Activated naive CD8-positive, alpha-beta T cell treated with anti-CD3 and anti-CD28 coated beads, Interleukin-2, amount 10 ng/mL, durations not matched to agents 7 days and 5 days (primary cell): ENCODE measurements around the gene CARD11. TPM values are rescaled to one million over a fixed set of nuclear protein-coding genes. Genes with fewer than 3 reads are reported as not detected.
"Not testable (repeated sequence)": the region's sequence is repeated elsewhere in the genome, so short reads cannot be mapped to it uniquely, and the experiment has no call there.

Experiments
- ATAC-seq: fragments of 150-1000 bp; cut with Tn5 transposase; one replicate; pipeline ENCODE4 v1.10.0; 2021; ENCODE audit warnings: low read depth, moderate library complexity
- POLR2A ChIA-PET: fragments of 350-600 bp; sonication (Branson Sonifier 250); formaldehyde crosslinking; loops from one replicate; lab custom pipeline; 2021; ENCODE audit warnings: antibody characterized with exemption; lab: Charles Lee
- DNase-seq: peaks from one replicate; pipeline ENCODE4 v3.0.0; 2021
- H3K27ac Mint-ChIP-seq: one replicate; pipeline ENCODE4 v1.8.0; 2022; ENCODE audit warnings: mild to moderate bottlenecking, mixed read lengths
- H3K27me3 Mint-ChIP-seq: one replicate; pipeline ENCODE4 v1.8.0; 2022; ENCODE audit warnings: mild to moderate bottlenecking, moderate library complexity, mixed read lengths
- H3K36me3 Mint-ChIP-seq: one replicate; pipeline ENCODE4 v1.8.0; 2021; ENCODE audit warnings: mild to moderate bottlenecking, mixed read lengths
- H3K4me1 Mint-ChIP-seq: one replicate; pipeline ENCODE4 v1.8.0; 2021; ENCODE audit warnings: mixed read lengths
- H3K4me3 Mint-ChIP-seq: one replicate; pipeline ENCODE4 v1.8.0; 2022; ENCODE audit warnings: mild to moderate bottlenecking, moderate library complexity, mixed read lengths
- H3K9me3 Mint-ChIP-seq: one replicate; pipeline ENCODE4 v1.8.0; 2021; ENCODE audit warnings: mixed read lengths
- total RNA-seq, 2 experiments: library from RNA; stranded (reverse); gene quantifications; one replicate each; pipeline ENCODE4 v1.2.3, GENCODE V29; 2021

The CARD11 gene
- total RNA-seq, 2 experiments from 2014 or later: 140 to 151 TPM

DNA sequence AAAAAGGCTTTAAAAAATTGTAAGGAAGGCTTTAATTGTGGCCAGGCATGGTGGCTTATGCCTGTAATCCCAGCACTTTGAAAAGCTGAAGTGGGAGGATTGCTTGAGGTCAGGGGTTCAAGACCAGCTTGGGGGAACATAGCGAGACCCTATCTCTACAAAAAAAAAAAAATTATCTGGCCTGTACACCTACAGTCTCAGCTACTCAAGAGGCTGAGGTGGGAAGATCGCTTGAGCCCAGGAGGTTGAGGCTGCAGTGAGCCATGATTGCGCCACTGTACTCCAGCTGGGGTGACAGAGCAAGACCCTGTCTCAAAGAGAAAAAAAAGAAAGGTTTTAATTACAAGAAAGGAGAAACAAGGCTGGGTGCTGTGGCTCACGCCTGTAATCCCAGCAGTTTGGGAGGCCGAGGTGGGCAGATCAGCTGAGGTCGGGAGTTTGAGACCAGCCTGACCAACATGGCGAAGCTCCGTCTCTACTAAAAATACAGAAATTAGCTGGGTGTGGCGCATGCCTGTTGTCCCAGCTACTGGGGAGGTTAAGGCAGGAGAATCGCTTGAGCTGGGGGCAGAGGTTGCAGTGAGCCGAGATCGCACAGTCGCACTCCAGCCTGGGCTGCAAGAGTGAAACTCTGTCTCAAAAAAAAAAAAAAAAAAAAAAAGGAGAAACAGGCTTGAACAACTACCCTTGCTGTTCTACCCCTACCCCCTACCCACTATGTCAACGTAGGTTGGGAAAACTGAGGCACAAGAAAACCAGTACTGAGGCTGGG is 83.7 kb downstream of the CARD11 start:
- H3K27ac Mint-ChIP-seq: peak overlapping the region; percentile 87
- DNase-seq (peak; percentile 28), ATAC-seq (no peak)
- peak overlapping the region; percentile 56 for H3K4me3 Mint-ChIP-seq
- no peaks in the 10 kb centered on the region for H3K9me3 Mint-ChIP-seq
- H3K27me3 Mint-ChIP-seq: no peaks in the 10 kb centered on the region
- peaks cover 62% of the 10 kb centered on the region for H3K4me1 Mint-ChIP-seq
- POLR2A ChIA-PET: interaction anchor here (1.0 to 1.2 kb wide), 2 partner anchors 13 to 66 kb away, joined by 3 read pairs; no protein-coding TSS in a partner anchor
- H3K36me3 Mint-ChIP-seq: peaks cover 48% of the 10 kb centered on the region

DNA sequence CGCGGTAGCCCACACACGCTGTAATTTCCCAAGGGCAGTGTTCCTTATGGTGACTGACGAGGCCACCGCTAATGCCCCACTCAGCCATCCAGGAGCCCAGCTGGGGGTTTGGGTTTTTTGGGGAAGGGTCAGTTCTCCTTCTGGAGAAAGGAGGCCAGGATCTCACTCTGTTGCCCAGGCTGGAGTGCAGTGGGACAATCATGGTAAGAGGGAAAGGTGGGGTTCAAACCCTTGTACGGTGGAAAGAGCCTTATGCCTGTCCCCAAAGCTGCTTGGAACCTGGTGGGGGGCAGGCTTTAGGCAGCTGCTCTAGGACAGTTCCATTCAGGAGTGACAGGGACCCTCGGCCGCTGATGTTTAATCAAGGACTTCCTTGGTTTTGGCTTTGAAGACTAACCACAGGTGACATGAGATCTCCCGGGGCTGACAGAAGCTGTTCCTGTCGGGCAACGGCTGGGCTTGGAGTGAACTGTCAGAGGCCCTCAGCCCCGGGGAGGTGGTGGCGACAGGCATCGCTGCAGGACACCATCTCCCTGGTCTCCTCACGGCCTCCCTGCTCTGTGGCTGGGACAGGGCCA is 84.5 kb downstream of the CARD11 start:
- H3K4me1 Mint-ChIP-seq: peaks cover 71% of the 10 kb centered on the region
- POLR2A ChIA-PET: interaction anchor here (1.0 to 1.2 kb wide), 2 partner anchors 14 to 65 kb away, joined by 3 read pairs; no protein-coding TSS in a partner anchor
- ATAC-seq: peak; percentile 27
- H3K36me3 Mint-ChIP-seq: peaks cover 48% of the 10 kb centered on the region
- peak; percentile 50 for DNase-seq
- H3K27ac Mint-ChIP-seq: peak overlapping the region; percentile 87
- no peaks in the 10 kb centered on the region for H3K9me3 Mint-ChIP-seq
- H3K27me3 Mint-ChIP-seq: no peaks in the 10 kb centered on the region
- peak overlapping the region; percentile 56 for H3K4me3 Mint-ChIP-seq

DNA sequence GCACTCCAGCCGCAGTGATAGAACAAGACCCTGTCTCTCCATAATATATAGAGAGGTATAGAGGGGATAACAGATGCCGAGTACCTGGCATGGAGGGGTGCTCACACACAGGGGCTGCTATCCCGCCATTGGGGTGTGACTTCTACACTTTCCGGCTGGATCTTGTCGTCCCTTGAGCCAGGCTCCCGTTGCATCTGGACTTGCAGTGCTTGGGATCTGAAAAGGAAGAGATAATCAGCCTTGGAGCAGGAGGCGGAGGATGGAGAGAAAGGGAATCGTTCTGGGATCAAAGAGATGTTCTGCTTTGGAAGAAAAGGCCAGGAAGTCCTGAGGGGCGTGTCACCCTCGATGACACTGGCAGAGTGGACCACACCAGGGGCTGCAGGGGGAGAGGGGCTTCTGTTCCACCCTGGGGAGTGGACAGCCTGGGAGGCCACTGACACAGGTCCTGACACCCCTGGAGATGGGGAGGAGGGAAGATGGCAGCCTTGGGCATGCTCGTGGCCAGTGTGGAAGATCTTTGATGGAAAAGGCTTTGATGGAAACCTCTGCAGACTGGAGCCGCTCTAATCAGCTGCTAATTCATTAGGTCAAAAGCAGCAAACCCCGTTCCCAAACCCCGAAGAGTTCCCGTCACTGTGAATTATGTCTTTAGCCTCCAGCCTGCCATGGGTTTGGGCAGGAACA is 85.1 kb downstream of the CARD11 start:
- H3K9me3 Mint-ChIP-seq: no peaks in the 10 kb centered on the region
- peak overlapping the region; percentile 56 for H3K4me3 Mint-ChIP-seq
- H3K4me1 Mint-ChIP-seq: peaks cover 75% of the 10 kb centered on the region
- POLR2A ChIA-PET: interaction anchor here (1.2 kb wide), 1 partner anchor 14 kb away, joined by 3 read pairs; no protein-coding TSS in a partner anchor
- peaks cover 54% of the 10 kb centered on the region for H3K36me3 Mint-ChIP-seq
- ATAC-seq (no peak), DNase-seq (peak; percentile 9)
- no peaks in the 10 kb centered on the region for H3K27me3 Mint-ChIP-seq
- H3K27ac Mint-ChIP-seq: peak overlapping the region; percentile 87

DNA sequence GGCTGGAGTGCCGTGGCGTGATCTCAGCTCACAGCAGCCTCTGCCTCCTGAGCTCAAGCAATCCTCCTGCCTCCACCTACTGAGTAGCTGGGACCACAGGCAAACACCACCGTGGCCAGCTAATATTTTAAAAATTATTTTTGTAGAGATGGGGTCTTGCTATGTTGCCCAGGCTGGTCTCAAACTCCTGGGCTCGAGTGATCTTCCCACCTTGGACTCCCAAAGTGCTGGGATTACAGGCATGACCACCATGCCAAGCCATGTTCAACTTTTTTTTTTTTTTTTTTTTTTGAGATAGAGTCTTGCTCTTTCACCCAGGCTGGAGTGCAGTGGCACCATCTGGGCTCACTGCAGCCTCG is 86.3 kb downstream of the CARD11 start:
- Mint-ChIP-seq H3K4me1 (peaks cover 77% of the 10 kb centered on the region), H3K27ac (peak overlapping the region; percentile 67), H3K4me3 (peak overlapping the region; percentile 56), H3K36me3 (peaks cover 54% of the 10 kb centered on the region)
- DNase-seq, ATAC-seq, H3K9me3 Mint-ChIP-seq, H3K27me3 Mint-ChIP-seq: not testable (repeated sequence)
- POLR2A ChIA-PET: interaction anchor here (0.7 to 1.5 kb wide), 4 partner anchors 8 to 267 kb away, joined by 3 to 5 read pairs (median 4); no protein-coding TSS in a partner anchor

DNA sequence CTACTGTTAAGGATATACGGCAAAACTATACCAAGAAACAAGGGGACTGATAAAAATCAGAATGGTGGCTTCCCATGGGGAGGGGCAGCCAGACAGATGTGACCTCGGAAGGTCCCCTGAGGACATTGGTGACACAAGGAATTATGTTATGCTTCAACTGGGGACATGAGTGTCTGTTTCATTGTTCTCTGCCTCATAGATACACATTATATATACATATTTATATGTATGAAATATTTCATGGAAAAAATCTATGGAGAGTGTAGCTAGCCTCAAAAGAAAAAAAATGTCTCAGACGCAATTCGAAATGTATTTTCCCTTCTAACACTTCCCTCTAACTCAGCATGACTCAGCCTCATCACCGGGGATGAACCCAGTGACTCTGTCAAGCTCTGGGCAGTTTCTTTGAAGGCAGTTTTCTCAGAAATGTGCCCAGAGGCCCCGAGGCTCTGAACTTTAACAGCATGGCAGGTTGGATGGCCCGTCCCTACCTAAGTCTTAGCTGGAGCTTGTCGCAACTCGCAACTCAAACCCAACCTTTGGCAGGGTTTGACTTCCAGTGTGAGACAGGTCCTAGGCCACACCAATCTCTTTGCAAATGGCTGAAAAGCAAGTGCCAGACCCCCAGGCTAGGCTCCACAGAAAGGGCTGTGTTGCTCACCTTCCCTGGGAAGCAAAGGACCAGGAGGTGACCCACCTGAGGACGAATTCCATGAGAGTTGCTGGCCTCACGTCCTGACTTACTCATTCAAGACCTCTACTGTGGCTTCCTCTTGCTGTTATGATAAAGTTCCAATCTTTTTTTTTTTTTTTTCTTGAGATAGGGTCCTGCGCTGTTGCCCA is 86.9 kb downstream of the CARD11 start:
- ATAC-seq (peak; percentile 40), DNase-seq (peak; percentile 41)
- Mint-ChIP-seq H3K4me3 (peak overlapping the region; percentile 56), H3K4me1 (peaks cover 76% of the 10 kb centered on the region), H3K27me3 (no peaks in the 10 kb centered on the region), H3K27ac (peak overlapping the region; percentile 67), H3K36me3 (peaks cover 55% of the 10 kb centered on the region), H3K9me3 (peaks cover 3% of the 10 kb centered on the region)
- POLR2A ChIA-PET: interaction anchor here (0.5 to 1.5 kb wide), 6 partner anchors 8 to 266 kb away, joined by 3 to 5 read pairs (median 4); no protein-coding TSS in a partner anchor

DNA sequence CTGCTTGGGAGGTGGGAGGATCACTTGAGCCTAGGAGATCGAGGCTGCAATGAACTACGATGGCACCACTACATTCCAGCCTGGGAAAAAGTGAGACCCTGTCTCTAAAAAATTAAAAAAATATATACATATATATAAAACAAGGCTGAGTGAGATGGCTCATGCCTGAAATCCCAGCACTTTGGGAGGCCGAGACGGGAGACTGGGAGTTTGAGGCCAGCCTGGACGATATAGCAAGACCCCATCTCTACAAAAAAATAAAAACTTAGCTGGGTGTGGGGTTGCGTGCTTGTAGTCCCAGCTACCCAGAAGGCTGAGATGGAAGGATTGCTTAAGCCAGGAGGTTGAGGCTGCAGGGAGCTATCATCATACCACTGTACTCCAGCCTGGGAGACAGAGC is 87.6 kb downstream of the CARD11 start:
- POLR2A ChIA-PET: interaction anchor here (0.5 to 1.5 kb wide), 5 partner anchors 9 to 23 kb away, joined by 3 to 5 read pairs (median 4); no protein-coding TSS in a partner anchor
- H3K27ac Mint-ChIP-seq: peak overlapping the region; percentile 38
- peak overlapping the region; percentile 22 for H3K4me3 Mint-ChIP-seq
- H3K36me3 Mint-ChIP-seq: peaks cover 54% of the 10 kb centered on the region
- no peaks in the 10 kb centered on the region for H3K27me3 Mint-ChIP-seq
- H3K4me1 Mint-ChIP-seq: peaks cover 75% of the 10 kb centered on the region
- H3K9me3 Mint-ChIP-seq: peaks cover 5% of the 10 kb centered on the region
- ATAC-seq (no peak), DNase-seq (peak; percentile 13)

DNA sequence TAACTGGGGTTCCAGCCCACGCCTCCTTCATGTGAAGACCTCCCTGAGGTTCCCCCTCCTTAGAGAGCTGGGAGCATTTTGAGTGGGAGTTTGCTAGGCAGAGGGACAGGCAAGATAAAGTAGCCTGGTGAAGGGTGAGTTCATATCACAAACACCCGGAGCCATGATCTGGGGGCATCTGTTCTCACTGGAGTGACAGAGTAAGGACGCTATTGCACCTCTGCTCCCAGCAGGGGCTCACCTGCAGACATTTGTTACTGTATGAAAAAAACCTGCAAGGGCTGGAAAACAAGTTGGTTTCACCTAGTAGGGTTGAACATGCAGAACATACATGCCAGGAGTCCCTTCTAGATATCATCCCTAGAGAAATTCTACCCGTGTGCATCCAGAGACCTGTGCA is 88.4 kb downstream of the CARD11 start:
- Mint-ChIP-seq H3K27me3 (no peaks in the 10 kb centered on the region), H3K4me1 (peaks cover 80% of the 10 kb centered on the region), H3K27ac (peak overlapping the region; percentile 92), H3K4me3 (peak overlapping the region; percentile 68), H3K36me3 (peaks cover 56% of the 10 kb centered on the region), H3K9me3 (peaks cover 13% of the 10 kb centered on the region)
- no peak for ATAC-seq
- DNase-seq: peak; percentile 28
- POLR2A ChIA-PET: interaction anchor here (0.9 to 1.9 kb wide), 4 partner anchors 16 to 88 kb away, joined by 4 to 9 read pairs (median 4); no protein-coding TSS in a partner anchor

DNA sequence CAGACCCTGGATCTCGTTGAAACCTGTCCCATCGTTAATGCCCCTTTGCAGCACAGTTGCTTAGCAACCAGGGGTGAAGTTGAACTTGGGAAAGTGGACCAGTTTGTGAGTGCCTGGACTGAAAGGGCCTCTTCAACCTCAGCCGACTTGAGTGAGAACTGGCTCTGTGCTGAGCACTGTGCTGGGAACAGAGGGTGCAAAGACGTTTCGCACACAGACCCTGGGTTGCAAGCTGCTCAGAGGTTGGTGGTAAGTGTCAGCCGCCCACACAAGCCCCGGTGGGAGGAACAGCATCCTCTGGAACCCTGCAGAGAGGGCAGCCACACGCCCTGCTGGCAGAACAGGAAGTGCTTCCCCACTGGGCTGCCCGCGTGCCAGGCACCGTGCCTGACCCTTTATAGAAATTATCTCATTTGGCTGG is 89.2 kb downstream of the CARD11 start:
- H3K4me3 Mint-ChIP-seq: peak overlapping the region; percentile 68
- DNase-seq: peak; percentile 70
- H3K27me3 Mint-ChIP-seq: no peaks in the 10 kb centered on the region
- H3K36me3 Mint-ChIP-seq: peaks cover 57% of the 10 kb centered on the region
- peak overlapping the region; percentile 92 for H3K27ac Mint-ChIP-seq
- H3K9me3 Mint-ChIP-seq: peaks cover 18% of the 10 kb centered on the region
- H3K4me1 Mint-ChIP-seq: peaks cover 75% of the 10 kb centered on the region
- POLR2A ChIA-PET: interaction anchor here (0.7 to 1.9 kb wide), 10 partner anchors 10 to 88 kb away, joined by 3 to 9 read pairs (median 4); no protein-coding TSS in a partner anchor
- ATAC-seq: peak; percentile 73

DNA sequence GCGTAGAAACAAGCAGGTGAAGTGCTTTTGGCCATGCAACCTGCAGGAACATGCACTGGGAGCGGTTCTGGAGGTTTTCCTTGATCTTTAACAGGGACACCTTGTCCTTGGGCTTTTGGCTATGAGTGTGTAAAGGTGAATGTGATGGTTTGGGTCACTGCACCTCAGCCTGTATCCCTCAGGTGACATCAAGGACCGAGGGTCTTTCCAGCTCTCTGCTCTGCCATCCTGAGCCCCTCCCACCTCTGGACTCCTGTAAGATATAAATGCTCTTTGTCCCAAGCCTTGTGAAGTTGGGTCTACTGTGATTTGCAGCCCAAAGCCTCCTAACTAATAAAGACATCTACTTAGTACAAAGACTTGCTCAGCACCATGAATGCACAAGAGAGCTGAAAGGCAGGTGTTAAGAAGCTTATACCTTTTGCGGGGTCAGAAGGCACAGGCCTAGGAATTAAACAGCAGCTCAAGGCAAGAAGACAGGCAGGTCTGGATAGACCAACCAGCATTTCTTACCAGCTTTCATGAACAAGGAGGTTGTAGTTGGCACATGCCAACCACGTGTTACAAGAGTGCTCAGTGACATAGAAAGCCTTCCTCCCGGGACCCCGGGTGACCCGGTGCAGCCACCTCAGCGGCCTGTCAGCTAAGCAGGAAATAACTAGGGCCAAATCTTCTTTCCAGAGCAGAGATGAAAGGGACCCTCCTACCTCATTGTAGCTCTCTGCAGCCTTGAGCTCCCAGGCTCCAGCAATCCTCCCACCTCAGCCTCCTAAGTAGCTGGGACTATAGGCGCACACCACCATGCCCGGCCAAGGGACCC is 89.9 kb downstream of the CARD11 start:
- ATAC-seq (peak; percentile 51), DNase-seq (peak; percentile 11)
- Mint-ChIP-seq H3K27me3 (no peaks in the 10 kb centered on the region), H3K36me3 (peaks cover 63% of the 10 kb centered on the region), H3K27ac (peak overlapping the region; percentile 92), H3K4me1 (peaks cover 75% of the 10 kb centered on the region), H3K4me3 (peak overlapping the region; percentile 68), H3K9me3 (peaks cover 19% of the 10 kb centered on the region)
- POLR2A ChIA-PET: interaction anchor here (0.5 to 1.9 kb wide), 11 partner anchors 10 to 925 kb away, joined by 3 to 9 read pairs (median 3); no protein-coding TSS in a partner anchor

DNA sequence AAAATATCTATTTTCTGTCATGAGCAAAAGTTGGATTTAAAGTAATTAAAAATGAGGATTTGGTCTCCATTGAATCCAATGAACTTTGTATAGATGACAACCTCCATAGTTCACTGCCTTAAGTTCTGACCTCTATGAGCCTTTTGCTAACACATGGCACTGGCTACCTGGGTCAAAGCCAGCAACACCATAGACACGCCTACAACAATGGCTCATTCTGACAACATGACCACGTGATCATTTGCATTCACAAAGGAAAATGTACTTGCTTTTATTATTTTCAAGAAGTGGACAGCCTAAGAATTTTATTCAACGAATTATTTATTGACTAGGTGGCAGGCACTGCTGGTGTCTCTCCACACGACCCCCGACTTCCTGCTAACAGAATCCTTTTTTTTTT is 90.6 kb downstream of the CARD11 start:
- H3K9me3 Mint-ChIP-seq: peaks cover 19% of the 10 kb centered on the region
- H3K27me3 Mint-ChIP-seq: no peaks in the 10 kb centered on the region
- POLR2A ChIA-PET: interaction anchor here (0.5 to 1.4 kb wide), 4 partner anchors 11 to 925 kb away, joined by 3 read pairs; no protein-coding TSS in a partner anchor
- peak overlapping the region; percentile 69 for H3K27ac Mint-ChIP-seq
- H3K36me3 Mint-ChIP-seq: peaks cover 65% of the 10 kb centered on the region
- peaks cover 72% of the 10 kb centered on the region for H3K4me1 Mint-ChIP-seq
- DNase-seq: peak; percentile 4
- no peak for ATAC-seq
- H3K4me3 Mint-ChIP-seq: no peak overlapping the region

DNA sequence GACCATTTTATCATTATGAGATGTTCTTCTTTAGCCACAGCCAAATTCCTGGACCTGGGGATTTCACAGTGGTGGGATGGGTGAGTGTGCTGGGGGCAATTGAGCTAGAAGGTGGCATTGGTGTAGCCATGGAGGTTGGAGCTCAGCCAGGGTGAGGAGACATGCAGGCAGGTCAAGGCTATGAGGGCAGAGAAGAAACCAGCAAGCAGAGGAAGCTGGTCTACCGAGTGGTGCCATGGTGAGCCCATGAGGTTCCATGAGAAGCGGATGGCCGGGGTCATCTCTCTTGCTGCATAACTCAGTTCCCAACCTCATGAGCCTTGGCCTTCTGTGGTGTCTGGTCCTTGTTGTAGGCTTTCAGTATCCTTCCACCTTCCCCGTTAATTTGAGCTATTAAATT is 91.4 kb downstream of the CARD11 start:
- Mint-ChIP-seq H3K4me1 (peaks cover 70% of the 10 kb centered on the region), H3K4me3 (no peak overlapping the region), H3K27me3 (no peaks in the 10 kb centered on the region), H3K36me3 (peaks cover 64% of the 10 kb centered on the region), H3K9me3 (peaks cover 19% of the 10 kb centered on the region), H3K27ac (peak overlapping the region; percentile 64)
- DNase-seq (peak; percentile 11), ATAC-seq (no peak)
- POLR2A ChIA-PET: interaction anchor here (0.5 to 0.8 kb wide), 4 partner anchors 10 to 91 kb away, joined by 3 read pairs; partner anchors contain the start of gene CARD11
